Hepatocyte (in vitro differentiated cells): ENCODE results near the gene YOD1.

Source experiments
- EZH2 ChIP-seq: fragments of 200-600 bp; sonication (generic); IDR thresholded peaks from 2 replicates; pipeline ENCODE4 v1.6.1; 2016; ENCODE audit warnings: antibody characterized with exemption, mild to moderate bottlenecking, borderline replicate concordance
- EZH2phosphoT487 ChIP-seq: fragments of 200-600 bp; sonication (generic); IDR thresholded peaks from one replicate; pipeline ENCODE4 v1.6.1; 2018; ENCODE audit warnings: antibody characterized with exemption, mild to moderate bottlenecking, low read depth, moderate library complexity; ENCODE audit not compliant: unreplicated experiment, severe bottlenecking
- TF ChIP-seq, protein P1 (sequence below): fragments of 200-600 bp; sonication (generic); IDR thresholded peaks from 2 replicates; pipeline ENCODE4 v1.5.1; 2016; ENCODE audit warnings: antibody characterized with exemption, mild to moderate bottlenecking; ENCODE audit not compliant: poor library complexity

DNA sequence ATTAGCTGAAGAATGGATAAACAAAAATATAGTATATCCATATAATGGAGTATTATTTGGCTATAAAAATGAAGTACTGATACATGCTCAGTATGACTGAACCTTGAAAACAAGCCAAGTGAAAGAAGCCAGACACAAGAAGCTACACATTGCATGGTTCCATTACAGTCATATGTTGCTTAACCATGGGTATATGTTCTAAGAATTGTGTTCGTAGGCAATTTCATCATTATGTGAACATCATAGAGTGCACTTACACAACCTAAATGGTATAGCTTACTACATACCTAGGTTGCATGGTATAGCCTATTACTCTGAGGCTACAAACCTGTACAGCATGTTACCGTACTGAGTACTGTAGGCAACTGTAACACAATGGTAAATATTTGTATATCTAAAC is 52.2 kb downstream of the YOD1 start:
- TF ChIP-seq, protein P1, sequence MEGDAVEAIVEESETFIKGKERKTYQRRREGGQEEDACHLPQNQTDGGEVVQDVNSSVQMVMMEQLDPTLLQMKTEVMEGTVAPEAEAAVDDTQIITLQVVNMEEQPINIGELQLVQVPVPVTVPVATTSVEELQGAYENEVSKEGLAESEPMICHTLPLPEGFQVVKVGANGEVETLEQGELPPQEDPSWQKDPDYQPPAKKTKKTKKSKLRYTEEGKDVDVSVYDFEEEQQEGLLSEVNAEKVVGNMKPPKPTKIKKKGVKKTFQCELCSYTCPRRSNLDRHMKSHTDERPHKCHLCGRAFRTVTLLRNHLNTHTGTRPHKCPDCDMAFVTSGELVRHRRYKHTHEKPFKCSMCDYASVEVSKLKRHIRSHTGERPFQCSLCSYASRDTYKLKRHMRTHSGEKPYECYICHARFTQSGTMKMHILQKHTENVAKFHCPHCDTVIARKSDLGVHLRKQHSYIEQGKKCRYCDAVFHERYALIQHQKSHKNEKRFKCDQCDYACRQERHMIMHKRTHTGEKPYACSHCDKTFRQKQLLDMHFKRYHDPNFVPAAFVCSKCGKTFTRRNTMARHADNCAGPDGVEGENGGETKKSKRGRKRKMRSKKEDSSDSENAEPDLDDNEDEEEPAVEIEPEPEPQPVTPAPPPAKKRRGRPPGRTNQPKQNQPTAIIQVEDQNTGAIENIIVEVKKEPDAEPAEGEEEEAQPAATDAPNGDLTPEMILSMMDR: no peak
- TF ChIP-seq EZH2phosphoT487 (no peak), EZH2 (no peak)
